Astrocyte of the cerebellum (primary cell): ENCODE measurements around the gene NISCH.

ENCODE experiments used
- DNase-seq: peaks from one replicate; pipeline ENCODE4 v3.0.0-alpha.2; 2011; ENCODE audit warnings: low read depth
- H3K4me3 ChIP-seq: 2 replicates; pipeline ENCODE4 v1.5.1; 2011; ENCODE audit warnings: mild to moderate bottlenecking, low read depth, low read length, moderate library complexity
- in situ Hi-C: cut with HindIII; loops from 2 replicates; pipeline ENCODE4 v1.10.0; 2017; ENCODE audit warnings: low sequenced_read_pairs
- TF ChIP-seq, protein P1 (sequence below): IDR thresholded peaks from 2 replicates; pipeline ENCODE4 v1.5.1; 2012; ENCODE audit warnings: low read length, low read depth, moderate library complexity, mild to moderate bottlenecking; ENCODE audit errors: missing control alignments

Gene NISCH

GRCh38 chr3:52483577-52484381 lies 28.4 kb downstream of the NISCH start:
- no peak overlapping the region for H3K4me3 ChIP-seq
- in situ Hi-C loops, result no loop called here
- TF ChIP-seq, protein P1, sequence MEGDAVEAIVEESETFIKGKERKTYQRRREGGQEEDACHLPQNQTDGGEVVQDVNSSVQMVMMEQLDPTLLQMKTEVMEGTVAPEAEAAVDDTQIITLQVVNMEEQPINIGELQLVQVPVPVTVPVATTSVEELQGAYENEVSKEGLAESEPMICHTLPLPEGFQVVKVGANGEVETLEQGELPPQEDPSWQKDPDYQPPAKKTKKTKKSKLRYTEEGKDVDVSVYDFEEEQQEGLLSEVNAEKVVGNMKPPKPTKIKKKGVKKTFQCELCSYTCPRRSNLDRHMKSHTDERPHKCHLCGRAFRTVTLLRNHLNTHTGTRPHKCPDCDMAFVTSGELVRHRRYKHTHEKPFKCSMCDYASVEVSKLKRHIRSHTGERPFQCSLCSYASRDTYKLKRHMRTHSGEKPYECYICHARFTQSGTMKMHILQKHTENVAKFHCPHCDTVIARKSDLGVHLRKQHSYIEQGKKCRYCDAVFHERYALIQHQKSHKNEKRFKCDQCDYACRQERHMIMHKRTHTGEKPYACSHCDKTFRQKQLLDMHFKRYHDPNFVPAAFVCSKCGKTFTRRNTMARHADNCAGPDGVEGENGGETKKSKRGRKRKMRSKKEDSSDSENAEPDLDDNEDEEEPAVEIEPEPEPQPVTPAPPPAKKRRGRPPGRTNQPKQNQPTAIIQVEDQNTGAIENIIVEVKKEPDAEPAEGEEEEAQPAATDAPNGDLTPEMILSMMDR, result no peak
- no peak for DNase-seq

DNA sequence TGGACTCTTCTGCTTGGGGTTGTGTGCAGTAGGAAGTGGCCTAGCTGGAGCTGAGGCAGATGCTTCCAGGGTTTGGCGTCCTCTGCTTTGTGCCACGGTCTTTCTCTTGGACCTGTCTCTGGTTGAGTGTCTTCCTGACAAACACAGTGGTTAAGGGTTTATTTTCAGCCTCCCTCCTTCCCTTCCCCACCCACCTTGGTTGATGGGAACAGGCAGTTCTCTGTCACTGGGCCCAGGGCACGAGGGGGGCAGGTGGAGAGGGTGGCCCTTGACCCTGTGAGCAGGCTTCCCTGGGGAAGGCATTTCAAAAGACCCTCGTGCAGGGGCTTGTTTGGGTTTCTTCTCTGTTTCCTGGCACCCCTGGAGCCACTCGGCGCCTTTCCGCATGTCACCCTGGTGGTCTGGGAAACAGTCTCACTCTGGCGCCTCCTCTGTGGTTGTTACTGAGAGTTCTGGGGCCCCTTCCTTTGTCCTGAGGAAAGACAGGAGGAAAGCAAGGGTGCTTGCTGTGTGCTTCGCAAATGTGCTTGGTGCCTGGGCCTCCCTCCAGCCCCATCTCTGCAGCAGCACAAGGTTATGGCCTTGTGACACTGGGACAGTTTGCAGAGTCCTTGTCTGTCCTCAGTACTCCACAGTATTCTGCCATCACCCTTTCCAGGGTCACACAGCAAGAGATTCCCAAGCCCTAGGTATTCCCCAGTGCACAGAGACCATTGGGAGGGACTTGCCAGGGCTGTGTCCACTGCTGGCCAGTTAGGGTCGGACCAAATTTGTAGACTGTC lies 29.5 kb downstream of the NISCH start:
- no peak overlapping the region for H3K4me3 ChIP-seq
- in situ Hi-C loops, result no loop called here
- TF ChIP-seq, protein P1, result no peak
- DNase-seq, result no peak

DNA sequence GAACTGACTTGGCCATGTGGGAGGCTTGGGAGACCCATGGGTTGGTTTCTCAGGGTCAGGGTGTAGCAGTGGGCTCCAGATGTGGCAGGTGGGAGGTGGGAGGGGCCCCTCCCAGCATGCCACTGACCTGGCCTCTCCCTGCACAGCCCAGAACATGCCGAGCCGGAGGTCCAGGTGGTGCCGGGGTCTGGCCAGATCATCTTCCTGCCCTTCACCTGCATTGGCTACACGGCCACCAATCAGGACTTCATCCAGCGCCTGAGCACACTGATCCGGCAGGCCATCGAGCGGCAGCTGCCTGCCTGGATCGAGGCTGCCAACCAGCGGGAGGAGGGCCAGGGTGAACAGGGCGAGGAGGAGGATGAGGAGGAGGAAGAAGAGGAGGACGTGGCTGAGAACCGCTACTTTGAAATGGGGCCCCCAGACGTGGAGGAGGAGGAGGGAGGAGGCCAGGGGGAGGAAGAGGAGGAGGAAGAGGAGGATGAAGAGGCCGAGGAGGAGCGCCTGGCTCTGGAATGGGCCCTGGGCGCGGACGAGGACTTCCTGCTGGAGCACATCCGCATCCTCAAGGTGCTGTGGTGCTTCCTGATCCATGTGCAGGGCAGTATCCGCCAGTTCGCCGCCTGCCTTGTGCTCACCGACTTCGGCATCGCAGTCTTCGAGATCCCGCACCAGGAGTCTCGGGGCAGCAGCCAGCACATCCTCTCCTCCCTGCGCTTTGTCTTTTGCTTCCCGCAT lies 31.8 kb downstream of the NISCH start:
- in situ Hi-C loops, result no loop called here
- TF ChIP-seq, protein P1, result no peak
- H3K4me3 ChIP-seq, result no peak overlapping the region
- no peak for DNase-seq

DNA sequence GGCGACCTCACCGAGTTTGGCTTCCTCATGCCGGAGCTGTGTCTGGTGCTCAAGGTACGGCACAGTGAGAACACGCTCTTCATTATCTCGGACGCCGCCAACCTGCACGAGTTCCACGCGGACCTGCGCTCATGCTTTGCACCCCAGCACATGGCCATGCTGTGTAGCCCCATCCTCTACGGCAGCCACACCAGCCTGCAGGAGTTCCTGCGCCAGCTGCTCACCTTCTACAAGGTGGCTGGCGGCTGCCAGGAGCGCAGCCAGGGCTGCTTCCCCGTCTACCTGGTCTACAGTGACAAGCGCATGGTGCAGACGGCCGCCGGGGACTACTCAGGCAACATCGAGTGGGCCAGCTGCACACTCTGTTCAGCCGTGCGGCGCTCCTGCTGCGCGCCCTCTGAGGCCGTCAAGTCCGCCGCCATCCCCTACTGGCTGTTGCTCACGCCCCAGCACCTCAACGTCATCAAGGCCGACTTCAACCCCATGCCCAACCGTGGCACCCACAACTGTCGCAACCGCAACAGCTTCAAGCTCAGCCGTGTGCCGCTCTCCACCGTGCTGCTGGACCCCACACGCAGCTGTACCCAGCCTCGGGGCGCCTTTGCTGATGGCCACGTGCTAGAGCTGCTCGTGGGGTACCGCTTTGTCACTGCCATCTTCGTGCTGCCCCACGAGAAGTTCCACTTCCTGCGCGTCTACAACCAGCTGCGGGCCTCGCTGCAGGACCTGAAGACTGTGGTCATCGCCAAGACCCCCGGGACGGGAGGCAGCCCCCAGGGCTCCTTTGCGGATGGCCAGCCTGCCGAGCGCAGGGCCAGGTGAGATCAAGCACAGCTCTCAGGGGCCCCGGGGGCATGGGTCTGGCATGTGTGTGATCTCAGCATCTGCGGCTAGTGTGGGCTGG lies 32.6 kb downstream of the NISCH start:
- H3K4me3 ChIP-seq, result no peak overlapping the region
- no peak for DNase-seq
- in situ Hi-C loops, result no loop called here
- TF ChIP-seq, protein P1, result no peak

DNA sequence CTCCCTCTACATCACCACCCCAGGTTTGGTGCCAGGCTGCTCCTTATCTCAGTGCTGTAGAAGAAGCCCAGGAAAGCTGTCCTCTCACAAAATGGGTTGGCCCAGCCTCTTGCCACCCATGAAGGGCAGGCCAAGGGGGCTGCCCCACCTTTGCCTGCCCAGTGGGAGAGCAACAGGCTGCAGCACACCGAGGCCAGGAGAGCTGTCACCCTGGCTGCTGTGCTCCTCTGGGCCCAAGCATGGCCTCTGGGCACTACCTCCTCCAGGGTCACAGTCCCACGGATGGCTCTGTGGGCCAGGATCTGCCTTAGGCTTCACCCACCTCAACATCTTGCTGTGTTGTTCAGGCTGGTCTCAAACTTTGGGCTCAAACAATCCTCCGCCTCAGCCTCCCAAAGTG lies 33.3 kb downstream of the NISCH start:
- H3K4me3 ChIP-seq, result no peak overlapping the region
- in situ Hi-C loops, result no loop called here
- no peak for DNase-seq
- TF ChIP-seq, protein P1, result no peak

DNA sequence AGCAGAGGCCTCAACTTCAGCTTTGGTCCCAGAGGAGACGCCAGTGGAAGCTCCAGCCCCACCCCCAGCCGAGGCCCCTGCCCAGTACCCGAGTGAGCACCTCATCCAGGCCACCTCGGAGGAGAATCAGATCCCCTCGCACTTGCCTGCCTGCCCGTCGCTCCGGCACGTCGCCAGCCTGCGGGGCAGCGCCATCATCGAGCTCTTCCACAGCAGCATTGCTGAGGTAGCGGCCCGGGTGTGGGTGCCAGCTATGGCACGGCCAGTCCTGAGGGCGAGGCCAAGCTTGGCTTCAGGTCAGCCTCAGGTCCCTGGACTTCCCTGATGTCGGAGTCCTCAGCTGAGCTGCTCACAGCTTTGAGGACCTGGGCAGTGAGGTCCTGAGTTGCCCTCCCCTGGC lies 34.0 kb downstream of the NISCH start:
- no peak overlapping the region for H3K4me3 ChIP-seq
- TF ChIP-seq, protein P1, result no peak
- in situ Hi-C loops, result no loop called here
- no peak for DNase-seq
